PFSK-1 (cell line): ENCODE data around the gene HNRNPAB.

Experiments used
- FOXP2 ChIP-seq: optimal IDR thresholded peaks from 2 replicates; pipeline ENCODE3; 2011; ENCODE audit warnings: borderline replicate concordance, control low read depth, inconsistent platforms; ENCODE audit not compliant: insufficient read depth; ENCODE audit errors: extremely low read length, extremely low read depth
- POLR2AphosphoS5 ChIP-seq: IDR thresholded peaks from 2 replicates; pipeline ENCODE4 v1.6.1; 2012; ENCODE audit warnings: low read depth, mild to moderate bottlenecking, control low read depth, low read length, moderate library complexity
- REST ChIP-seq, 2 experiments: IDR thresholded peaks; 2 replicates each; pipeline versions ENCODE4 v1.6.1 to v1.8.0; 2011 to 2012; ENCODE audit warnings: low read depth in 2 of 2, low read length in 2 of 2, control low read depth in 1 of 2, inconsistent platforms in 1 of 2, mild to moderate bottlenecking in 1 of 2, moderate library complexity in 1 of 2; ENCODE audit not compliant: insufficient read depth in 1 of 2
- SIN3A ChIP-seq: IDR thresholded peaks from 2 replicates; pipeline ENCODE4 v1.6.1; 2012; ENCODE audit warnings: mild to moderate bottlenecking, low read length, moderate library complexity, borderline replicate concordance; ENCODE audit not compliant: insufficient read depth
- TAF1 ChIP-seq: IDR thresholded peaks from 2 replicates; pipeline ENCODE4 v1.6.1; 2012; ENCODE audit warnings: low read length, control low read depth, borderline replicate concordance; ENCODE audit not compliant: insufficient read depth

Gene HNRNPAB

GRCh38 chr5:178210686-178211085 lies 6.4 kb downstream of the HNRNPAB start:
- TF ChIP-seq FOXP2 (no peak), SIN3A (no peak), POLR2AphosphoS5 (no peak), REST (IDR thresholded peaks at IDR 0.05; ENCODE audit: insufficient read depth in 1 of 2, low read depth in 2 of 2, low read length in 2 of 2) (no peak), TAF1 (no peak)

GRCh38 chr5:178211095-178212048 lies 7.0 kb downstream of the HNRNPAB start:
- TF ChIP-seq POLR2AphosphoS5, result peak; percentile 61
- TF ChIP-seq SIN3A, result 0 out of 2 replicates have a peak, but pooled peaks have one; percentile 3
- TF ChIP-seq TAF1, result no peak

GRCh38 chr5:178212241-178213002 lies 8.1 kb downstream of the HNRNPAB start:
- TF ChIP-seq REST (IDR thresholded peaks at IDR 0.05; ENCODE audit: insufficient read depth in 1 of 2, low read depth in 2 of 2, low read length in 2 of 2) (no peak), SIN3A (no peak), FOXP2 (no peak), TAF1 (no peak), POLR2AphosphoS5 (peak; percentile 13)

DNA sequence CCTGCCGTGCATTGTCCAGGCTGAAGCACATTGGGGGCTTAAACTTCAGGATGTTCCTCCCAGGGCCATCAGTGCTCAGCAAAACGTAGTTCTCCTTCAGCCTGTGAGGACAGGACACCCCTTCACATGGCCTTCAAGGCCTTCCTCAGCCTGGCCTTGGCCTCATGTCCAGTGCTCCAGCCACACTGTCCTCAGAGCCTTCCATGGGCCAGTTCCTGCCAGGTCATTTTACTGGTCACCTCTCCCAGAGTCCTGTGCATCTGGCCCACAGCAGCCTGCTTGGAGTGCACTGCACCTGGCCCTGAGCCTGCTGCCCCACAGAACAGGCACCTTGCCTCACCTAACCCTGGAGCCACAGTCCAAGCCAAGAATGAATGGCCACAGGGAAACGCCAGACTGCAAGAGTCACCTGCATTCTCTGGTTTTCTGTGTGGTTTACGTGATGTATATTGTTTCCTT lies 8.7 kb downstream of the HNRNPAB start:
- TF ChIP-seq POLR2AphosphoS5 (peak; percentile 80), REST (IDR thresholded peaks at IDR 0.05; ENCODE audit: insufficient read depth in 1 of 2, low read depth in 2 of 2, low read length in 2 of 2) (no peak)

- TF ChIP-seq REST (IDR thresholded peaks at IDR 0.05; ENCODE audit: insufficient read depth in 1 of 2, low read depth in 2 of 2, low read length in 2 of 2) (no peak), FOXP2 (no peak), TAF1 (no peak), SIN3A (no peak), POLR2AphosphoS5 (no peak)
These were observed 9.4 kb downstream of the HNRNPAB start for GRCh38 chr5:178213748-178214151.
